CD1c-positive myeloid dendritic cell (primary cell): ENCODE measurements around the gene TBCE.

Source experiments
- DNase-seq: peaks from one replicate; pipeline ENCODE4 v3.0.0-alpha.2; 2016; ENCODE audit errors: extremely low spot score

The TBCE gene

DNA sequence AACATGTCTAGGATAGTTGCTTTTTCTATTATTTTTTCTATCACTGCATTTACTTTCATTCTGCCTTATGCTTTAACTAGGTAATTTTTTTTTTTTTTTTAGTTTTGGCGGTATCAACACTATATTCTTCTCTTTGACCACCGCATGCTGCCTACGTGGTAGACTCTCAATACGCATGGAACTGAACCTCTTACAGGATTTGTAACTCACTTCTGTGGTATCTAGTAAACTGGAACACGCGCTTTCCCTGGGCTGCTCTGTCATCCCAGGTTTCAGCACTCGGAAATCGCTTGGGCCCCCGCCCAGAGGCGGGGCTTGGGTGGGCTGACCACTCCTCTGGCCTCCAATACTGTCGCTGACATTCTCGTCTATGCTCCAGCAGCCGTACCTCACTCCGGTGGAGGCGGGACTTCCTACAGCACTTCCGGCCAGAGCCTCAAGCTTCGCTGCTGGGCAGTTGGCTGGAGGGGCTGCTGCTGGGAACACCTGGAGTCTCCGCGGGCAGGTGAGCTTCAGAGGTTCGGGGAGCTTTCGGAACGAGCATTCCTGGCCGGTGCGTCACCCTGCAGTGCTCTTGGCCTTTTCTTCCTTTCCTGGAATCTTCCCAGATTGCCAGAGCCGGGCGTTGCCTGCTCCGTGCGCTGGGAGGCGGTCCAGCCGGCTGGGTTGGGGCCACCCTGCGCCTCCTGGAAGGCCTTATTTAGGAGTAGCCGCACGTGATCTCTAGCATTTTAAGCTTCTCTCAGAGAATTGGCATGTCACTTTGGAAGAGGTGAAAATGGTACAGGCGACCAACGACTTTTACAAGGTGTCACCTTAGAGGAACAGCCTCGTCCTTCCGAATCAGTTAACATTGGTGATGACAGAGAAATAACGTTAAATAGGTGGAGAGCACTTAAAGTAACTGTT lies at the start of gene TBCE:
Gene TBCE (plus strand): TSS at position 428 of the 909 bp plus-strand sequence. CDS start 12,623 bp downstream, outside the sequence.
- peak; percentile 96 for DNase-seq

DNA sequence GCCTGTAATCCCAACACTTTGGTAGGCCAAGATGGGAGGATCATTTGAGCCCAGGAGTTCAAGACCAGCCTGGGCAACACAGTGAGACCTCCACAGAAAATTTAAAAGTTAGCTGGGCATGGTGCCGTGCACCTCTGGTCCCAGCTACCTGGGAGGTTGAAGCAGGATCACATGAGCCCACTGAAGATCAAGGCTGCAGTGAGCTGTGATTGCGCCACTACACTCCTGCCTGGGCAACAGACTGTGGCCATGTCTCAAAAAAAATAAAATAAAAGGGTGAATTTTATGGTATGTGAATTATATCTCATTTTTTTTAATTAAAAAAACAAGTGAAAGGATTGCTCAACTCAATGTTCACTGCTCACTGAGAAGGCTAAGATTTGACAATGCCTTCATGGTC lies 48.0 kb upstream of the TBCE start:
- DNase-seq, result no peak

DNA sequence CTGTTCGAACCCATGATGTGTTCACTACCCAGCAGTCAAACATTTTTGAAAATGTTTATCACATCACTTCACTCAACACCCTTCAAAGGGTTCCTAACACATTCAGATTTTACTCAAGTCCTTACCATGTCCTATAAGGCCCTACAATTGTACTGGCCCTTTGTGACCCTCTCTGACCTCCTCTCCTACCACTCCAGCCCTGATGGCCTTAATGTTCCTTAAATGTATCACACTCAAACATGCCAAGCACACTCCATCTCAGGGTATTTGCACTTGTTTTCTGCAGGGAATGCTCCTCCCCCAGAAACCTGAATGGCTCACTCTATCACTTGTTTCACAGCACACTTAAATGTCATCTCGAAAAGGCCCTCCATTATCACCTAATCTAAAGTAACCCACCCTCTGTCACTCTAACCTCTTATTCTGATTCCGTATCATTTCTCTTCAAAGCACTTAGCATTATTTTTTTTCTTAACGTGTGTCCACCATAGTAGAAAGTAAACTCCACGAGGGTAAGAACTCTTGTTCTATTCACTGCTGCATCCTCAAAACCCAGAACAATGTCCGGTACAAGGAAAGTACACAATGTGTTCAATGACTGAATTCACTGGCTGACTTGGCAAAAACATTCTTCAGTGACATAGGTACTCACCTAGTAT lies 46.6 kb upstream of the TBCE start:
- no peak for DNase-seq

DNA sequence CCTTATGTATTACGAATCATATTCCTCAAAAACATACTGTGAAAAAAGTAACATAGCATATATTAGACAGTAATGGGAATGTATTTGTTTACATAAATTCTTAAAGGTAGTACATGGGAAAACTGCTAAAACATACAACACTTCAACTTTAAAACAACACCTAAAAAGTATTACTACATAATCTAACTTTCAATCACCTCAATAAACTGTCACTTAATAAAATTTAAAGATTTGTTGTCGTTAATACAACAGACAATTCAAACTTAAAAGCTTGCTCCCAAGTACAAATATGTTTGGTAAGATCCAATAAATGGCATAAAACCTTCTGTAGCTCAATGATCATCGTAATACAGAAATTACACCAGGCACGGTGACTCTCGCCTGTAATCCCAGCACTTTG lies 42.9 kb upstream of the TBCE start:
- no peak for DNase-seq

DNA sequence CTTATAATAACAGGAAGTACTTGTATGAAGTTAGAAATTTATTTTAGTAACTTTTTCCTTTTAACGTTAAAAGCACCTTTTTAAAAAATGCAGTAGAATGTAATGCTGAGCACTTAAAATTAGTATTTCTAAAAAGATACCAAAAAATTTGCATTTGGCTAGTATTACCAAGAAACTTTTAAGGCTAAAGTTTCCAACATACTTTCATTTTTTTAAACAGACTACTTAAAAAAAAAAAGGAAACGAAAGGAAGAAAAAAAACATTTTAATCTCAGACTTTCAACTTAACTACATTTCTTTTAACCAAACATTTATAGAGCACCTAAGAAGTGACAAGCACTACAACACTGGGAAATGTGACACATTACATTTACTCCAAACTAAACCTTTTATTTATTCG lies 42.1 kb upstream of the TBCE start:
- no peak for DNase-seq

DNA sequence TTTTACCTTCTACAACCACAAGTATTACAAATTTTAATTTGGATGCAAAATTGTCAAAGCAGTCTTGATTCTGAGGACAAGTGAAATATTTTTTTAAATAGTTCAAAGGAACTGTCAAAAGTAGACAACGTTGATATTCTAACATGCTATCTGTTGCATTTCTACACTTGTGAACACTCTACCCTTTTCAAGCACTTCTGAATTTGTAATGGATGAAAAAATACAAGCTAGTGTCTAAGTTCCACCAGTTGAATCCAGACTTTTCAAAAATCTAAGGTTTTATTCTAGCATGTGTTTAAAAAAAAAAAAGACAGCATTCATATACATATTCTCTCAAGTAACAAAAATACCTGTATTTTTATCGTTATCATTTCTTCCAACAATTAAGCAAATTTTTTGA lies 41.4 kb upstream of the TBCE start:
- DNase-seq, result no peak

DNA sequence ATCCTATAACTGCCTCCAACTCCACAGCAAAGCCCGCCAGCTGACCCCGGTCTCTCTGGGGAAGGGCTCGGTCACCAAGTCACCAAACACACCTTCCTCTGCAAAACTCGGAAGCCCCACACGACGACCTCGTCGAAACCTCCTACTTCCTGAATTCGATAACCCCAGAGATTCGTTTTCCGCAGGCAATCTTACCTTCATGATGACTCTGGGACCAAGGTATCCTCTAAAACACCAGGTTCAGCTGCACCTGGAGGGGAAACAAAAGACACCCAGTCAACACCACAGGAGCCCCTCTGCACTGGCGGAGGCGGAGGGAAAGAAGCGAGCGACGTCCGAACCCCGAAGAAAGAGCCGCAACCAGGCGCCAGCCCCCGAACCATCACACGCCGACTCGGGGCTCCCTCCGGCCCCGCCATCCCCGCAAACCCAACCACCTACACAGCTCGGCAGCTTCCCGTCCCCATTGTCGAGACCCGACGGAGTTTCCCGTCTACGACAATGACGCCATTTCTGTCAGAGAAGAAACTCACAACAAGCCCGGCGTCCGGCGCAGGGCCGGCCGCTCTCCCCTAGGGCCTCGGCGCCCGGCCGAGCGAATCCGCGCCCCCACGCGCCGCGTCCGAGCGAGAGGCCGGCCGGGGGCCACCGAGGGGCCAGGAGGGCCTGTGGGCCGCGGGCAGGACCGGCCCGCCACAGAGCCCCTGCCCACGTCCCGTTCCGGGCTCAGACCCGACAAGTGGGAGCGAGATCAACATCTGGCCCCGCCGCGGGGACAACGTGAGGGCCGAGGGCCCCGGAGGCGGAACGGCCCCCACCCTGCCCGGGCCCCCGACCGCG lies 40.3 kb upstream of the TBCE start:
- DNase-seq, result peak; percentile 79

DNA sequence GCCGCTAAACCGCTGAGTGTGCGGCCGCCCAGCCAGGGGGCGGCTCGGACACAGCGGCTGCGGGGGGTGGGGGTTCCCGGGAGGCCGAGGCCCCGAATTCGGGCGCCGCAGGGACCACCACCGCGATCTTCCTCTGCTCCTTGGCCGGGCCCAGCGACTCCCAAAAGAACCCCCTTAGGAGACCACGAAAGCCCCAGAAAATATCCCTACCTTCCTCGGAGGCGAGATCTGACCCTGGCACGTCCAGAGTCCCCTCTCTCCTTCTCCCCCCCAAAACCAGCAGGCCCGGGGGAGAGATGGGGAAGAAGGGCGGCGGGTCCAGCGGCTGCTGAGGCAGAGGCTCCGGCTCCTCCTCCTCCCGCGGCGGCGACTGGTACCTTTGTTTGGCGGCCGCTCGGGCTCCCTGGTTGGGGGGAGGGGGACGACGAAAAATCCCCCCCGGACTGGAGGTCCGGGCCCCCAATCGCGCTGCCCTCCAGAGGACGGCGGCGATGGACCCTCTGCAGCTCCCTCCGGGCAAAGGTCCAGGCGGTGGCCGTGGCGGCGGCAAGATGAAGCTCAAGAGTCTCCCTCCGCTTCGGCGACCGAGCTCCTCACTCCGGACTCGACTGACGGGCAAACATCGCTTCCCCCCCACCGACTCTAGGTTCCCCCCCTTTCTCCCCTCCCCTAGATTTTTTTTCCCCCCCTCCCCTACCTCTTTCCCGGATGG lies 39.5 kb upstream of the TBCE start, which contains the start of gene ARID4B:
Gene ARID4B (minus strand): TSS at position 621 of the 712 bp plus-strand sequence. CDS start 1,260 bp downstream, outside the sequence.
- no peak for DNase-seq

- DNase-seq, result peak; percentile 100
Measured at GRCh38 chr1:235328271-235329138, 38.7 kb upstream of the TBCE start, which contains the start of gene GGPS1. TSS of gene GGPS1 (plus strand) at chr1:235328570. CDS start at chr1:235335265, 6,695 bp downstream.

DNA sequence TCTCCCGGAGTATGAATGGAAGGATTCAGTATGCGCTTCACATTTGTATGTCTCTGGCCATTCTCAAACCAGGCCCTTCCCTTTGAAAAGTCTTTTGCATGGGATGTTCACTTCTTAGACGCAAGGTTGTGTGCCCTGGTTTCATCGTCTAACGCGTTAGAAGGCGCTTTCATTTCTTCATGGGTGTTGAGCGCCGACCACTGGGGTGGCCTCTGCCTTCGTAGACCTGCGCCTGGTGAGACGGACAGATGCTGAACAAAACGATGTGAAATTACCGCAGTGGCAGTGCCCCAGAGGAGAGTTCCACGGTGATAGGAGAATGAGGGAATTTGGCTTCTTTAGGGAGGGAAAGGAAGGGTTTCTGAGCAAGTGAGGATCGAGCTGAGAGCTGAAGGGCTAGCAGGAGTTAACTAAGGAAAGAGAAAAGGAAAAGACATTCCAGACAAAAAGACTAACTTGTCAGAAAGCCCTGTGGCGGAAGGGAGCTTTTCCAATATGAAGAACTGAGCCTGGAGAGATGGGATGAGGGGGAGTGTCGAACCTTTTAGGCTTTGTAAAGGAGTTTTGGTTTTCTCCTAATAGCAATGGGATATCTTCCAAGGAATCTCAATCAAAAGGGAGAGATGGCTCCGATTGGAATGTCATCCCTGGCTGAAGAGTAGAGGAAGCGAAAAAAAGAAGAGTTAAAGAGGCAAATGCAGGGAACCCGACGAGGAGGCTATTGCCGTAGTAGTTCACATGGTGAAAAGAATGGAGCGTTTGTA lies 37.9 kb upstream of the TBCE start:
- peak; percentile 54 for DNase-seq

DNA sequence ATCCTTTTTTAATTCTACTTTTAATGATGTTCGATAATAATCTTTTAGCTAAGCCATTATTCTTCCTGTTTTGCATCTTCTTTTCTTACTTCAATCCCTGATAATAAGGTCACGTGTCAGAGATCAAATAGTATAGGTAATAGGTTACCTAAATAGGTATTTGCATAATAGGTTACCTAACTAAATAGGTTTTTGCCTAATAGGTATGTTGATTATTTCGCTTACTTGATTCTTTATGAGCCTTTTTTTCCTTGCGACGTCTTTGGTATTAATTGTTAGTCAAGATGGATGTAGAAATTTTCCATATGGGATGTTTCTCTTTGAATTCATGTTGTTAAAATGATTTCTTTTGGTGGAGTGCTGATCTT lies 36.3 kb upstream of the TBCE start:
- DNase-seq, result no peak

DNA sequence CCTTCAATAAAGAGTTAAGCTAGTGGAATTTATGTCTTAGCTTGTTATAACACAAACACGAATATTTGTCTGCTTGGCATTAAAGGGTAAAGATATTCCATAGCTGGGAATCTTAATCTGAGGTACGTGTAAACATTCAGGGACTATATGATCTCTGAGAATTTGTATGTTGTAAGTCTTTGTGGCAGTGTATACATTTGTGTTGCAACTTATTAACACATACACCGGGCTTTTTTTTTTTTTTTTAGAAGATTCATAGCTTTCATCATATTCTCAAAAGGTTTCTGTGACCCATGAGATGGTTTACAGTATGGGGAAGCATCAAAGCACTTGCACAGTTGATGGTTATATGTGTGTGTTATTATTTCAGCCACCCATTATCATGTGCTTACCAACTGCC lies 35.8 kb upstream of the TBCE start:
- peak; percentile 11 for DNase-seq

DNA sequence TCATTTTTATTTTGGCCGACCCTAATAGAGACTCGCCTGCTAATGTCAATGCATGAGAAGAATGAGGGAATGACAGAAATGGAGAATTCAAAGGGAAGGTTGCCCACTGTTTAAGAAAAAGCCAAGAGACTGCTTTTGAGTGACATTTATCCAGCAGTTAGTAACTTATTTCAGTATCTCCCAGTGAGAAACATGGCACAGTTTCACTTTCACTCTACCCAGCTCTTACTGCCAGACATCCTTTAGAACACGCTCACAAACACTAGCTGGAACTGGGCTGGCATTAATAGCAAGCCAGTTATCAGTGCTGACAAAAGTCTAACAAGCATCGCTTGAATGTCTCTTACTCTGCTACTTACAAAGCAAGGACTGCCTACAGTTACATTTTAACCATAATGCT lies 30.3 kb upstream of the TBCE start:
- no peak for DNase-seq

DNA sequence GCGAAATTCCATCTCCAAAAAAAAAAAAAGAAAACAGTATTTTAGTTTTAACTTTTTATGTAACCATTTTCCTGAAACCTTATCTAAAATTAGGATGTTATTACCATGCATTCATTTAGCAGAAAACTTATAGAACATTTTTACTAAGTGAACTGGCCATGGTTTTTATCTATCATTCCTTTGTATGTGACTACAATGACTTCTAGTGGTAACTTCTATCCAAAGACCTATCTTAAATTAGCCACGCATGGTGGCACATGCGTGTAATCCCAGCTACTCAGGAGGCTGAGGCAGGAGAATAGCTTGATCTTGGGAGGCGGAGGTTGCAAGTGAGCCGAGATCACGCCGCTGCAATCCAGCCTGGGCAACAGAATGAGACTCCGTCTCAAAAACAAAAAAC lies 27.5 kb upstream of the TBCE start:
- DNase-seq, result no peak

GRCh38 chr1:235341334-235341733 lies 25.9 kb upstream of the TBCE start:
- no peak for DNase-seq

DNA sequence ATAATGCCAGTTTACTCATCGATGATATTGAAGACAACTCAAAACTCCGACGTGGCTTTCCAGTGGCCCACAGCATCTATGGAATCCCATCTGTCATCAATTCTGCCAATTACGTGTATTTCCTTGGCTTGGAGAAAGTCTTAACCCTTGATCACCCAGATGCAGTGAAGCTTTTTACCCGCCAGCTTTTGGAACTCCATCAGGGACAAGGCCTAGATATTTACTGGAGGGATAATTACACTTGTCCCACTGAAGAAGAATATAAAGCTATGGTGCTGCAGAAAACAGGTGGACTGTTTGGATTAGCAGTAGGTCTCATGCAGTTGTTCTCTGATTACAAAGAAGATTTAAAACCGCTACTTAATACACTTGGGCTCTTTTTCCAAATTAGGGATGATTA lies 25.2 kb upstream of the TBCE start:
- no peak for DNase-seq

DNA sequence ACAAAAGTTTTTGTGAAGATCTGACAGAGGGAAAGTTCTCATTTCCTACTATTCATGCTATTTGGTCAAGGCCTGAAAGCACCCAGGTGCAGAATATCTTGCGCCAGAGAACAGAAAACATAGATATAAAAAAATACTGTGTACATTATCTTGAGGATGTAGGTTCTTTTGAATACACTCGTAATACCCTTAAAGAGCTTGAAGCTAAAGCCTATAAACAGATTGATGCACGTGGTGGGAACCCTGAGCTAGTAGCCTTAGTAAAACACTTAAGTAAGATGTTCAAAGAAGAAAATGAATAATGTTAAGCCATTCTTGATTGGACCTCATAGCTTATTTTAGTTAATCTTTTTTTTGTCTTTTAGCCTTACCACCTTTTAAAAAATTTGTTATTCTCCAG lies 24.8 kb upstream of the TBCE start:
- DNase-seq, result no peak

DNA sequence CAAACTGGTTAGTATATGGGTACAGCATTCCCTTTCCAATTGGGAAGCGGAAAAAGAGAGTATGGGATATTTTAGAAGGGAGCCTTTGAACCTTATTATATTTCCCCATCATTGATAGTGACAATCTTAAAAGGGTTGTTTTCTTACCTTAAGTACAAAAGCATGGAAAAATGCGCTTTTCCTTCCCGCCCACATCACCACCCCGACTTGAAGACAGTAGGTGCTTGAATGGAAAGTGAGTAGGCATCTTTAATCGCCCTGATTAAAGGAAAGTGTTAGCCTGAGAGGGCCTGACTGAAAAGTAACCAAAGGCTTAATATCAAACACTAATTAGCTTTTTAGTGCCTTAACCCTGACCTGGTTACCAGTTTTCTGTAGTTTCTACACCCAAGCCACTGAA lies 23.5 kb upstream of the TBCE start:
- no peak for DNase-seq

- no peak for DNase-seq
Measured at GRCh38 chr1:235351441-235351840, 15.8 kb upstream of the TBCE start.

DNA sequence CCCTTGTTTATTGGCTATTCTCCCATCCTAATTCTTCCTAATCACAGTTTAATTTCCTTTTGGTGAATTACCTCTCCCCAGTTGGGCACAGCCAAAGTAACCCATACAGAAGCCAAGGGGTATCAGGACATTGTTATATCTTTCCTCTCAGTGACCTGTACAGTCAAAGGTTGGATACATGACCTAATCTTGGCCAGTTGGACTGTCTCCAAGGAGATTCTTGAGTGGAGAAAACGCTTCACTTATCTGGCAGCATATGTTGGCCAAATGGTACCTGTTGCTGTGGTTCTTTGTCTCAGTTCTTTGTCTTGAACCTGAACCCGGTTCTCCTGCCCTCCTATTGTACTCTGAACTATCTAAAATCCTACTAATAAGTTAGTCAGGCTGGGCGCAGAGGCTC lies 15.3 kb upstream of the TBCE start:
- no peak for DNase-seq
